Measurements from ENCODE around the gene APBA2. TPM values are rescaled to one million over a fixed set of nuclear protein-coding genes. Genes with fewer than 3 reads are reported as not detected.

Gene APBA2
- total RNA-seq, 1 donor from 2014 or later = 25.2 TPM

GRCh38 chr15:28982886-28983285 lies 97.1 kb downstream of the APBA2 start:
- no peak for DNase-seq (ENCODE audit: low read depth in 2 of 2)

GRCh38 chr15:28983432-28984311 lies 97.9 kb downstream of the APBA2 start:
- no peak for DNase-seq (ENCODE audit: low read depth in 2 of 2)

- DNase-seq (ENCODE audit: low read depth in 2 of 2) = peak; percentile 28 to 40
Measured at GRCh38 chr15:28984421-28985315, 98.9 kb downstream of the APBA2 start.

GRCh38 chr15:28985316-28985645 lies 99.5 kb downstream of the APBA2 start:
- no peak for DNase-seq (ENCODE audit: low read depth in 2 of 2)

GRCh38 chr15:28985691-28986090 lies 99.9 kb downstream of the APBA2 start:
- no peak for DNase-seq (ENCODE audit: low read depth in 2 of 2)

- peak in 1 of 2 donors; percentile 14 for DNase-seq (ENCODE audit: low read depth in 2 of 2)
Measured at GRCh38 chr15:28986108-28986507, 100.3 kb downstream of the APBA2 start.

- DNase-seq (ENCODE audit: low read depth in 2 of 2) = no peak
Measured at GRCh38 chr15:28986726-28987125, 101.0 kb downstream of the APBA2 start.

GRCh38 chr15:28987337-28987736 lies 101.6 kb downstream of the APBA2 start:
- no peak for DNase-seq (ENCODE audit: low read depth in 2 of 2)

- DNase-seq (ENCODE audit: low read depth in 2 of 2) = peak in 1 of 2 donors; percentile 32
Measured at GRCh38 chr15:28989239-28989830, 103.6 kb downstream of the APBA2 start.

- no peak for DNase-seq (ENCODE audit: low read depth in 2 of 2)
Measured at GRCh38 chr15:28989896-28990295, 104.1 kb downstream of the APBA2 start.

- no peak for DNase-seq (ENCODE audit: low read depth in 2 of 2)
Measured at GRCh38 chr15:28990390-28990789, 104.6 kb downstream of the APBA2 start.

- no peak for DNase-seq (ENCODE audit: low read depth in 2 of 2)
Measured at GRCh38 chr15:28991236-28992171, 105.7 kb downstream of the APBA2 start.

- DNase-seq (ENCODE audit: low read depth in 2 of 2) = no peak
Measured at GRCh38 chr15:28992336-28992864, 106.6 kb downstream of the APBA2 start.

GRCh38 chr15:28993051-28993719 lies 107.4 kb downstream of the APBA2 start:
- DNase-seq (ENCODE audit: low read depth in 2 of 2) = no peak

GRCh38 chr15:28993720-28994053 lies 107.9 kb downstream of the APBA2 start:
- DNase-seq (ENCODE audit: low read depth in 2 of 2) = no peak

GRCh38 chr15:28994142-28994830 lies 108.5 kb downstream of the APBA2 start:
- DNase-seq (ENCODE audit: low read depth in 2 of 2) = no peak

GRCh38 chr15:28994831-28995596 lies 109.2 kb downstream of the APBA2 start:
- no peak for DNase-seq (ENCODE audit: low read depth in 2 of 2)

GRCh38 chr15:28995705-28996104 lies 109.9 kb downstream of the APBA2 start:
- no peak for DNase-seq (ENCODE audit: low read depth in 2 of 2)

- no peak for DNase-seq (ENCODE audit: low read depth in 2 of 2)
Measured at GRCh38 chr15:28996289-28996688, 110.5 kb downstream of the APBA2 start.
